ENCODE results near the gene HACD2. TPM values are rescaled to one million over a fixed set of nuclear protein-coding genes. Genes with fewer than 3 reads are reported as not detected.

The HACD2 gene
- polyA plus RNA-seq, 2 of the 4 experiments (the other 2 are of a cell fraction) = 41.8 to 97.7 TPM

DNA sequence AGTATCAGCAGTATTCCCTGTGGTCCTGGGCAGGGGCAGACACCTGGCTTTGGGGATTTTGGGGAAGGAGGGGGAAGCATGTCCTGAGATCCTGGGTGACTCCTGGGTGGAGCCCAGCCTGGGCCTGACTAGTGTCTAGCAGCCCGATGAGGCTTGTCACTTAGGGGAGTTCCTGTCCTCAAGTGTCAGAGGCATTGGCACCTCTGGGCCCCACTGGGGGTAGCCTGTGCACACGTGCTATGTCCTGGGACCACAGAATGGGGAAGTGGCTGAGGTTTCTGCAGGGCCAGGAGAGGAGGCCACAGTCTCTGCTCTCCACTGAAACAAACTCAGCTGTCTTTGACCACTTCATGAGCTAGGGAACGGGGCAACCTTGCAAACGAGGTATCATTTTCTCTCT is 104.4 kb downstream of the HACD2 start:
- H3K4me1 ChIP-seq = no peaks in the 10 kb centered on the region
- ChIA-PET CTCF (interaction anchor here (4.2 to 12.9 kb wide), 2 partner anchors 10 to 153 kb away, joined by 19 to 189 read pairs; no protein-coding TSS in a partner anchor), POLR2A (no interaction called here)
- no peak for DNase-seq (ENCODE audit: low read depth in 1 of 2, low spot score in 1 of 2)
- no peaks in the 10 kb centered on the region for H3K9me3 ChIP-seq
- no peak for FAIRE-seq
- WGBS (ENCODE audit: missing lambda C conversion rate) = 53% methylated on average over 4 of the region's 4 CpGs
- H3K4me3 ChIP-seq = no peak overlapping the region
- no peak overlapping the region for H3K27ac ChIP-seq
- TF ChIP-seq EHF (CRISPR knock-in tag; IDR thresholded peaks at IDR 0.05) (no peak), MAZ (IDR thresholded peaks at IDR 0.05; ENCODE audit: borderline replicate concordance, low read depth, low read length) (no peak), NFE2L2 (conservative IDR thresholded peaks at IDR 0.05; ENCODE audit: low read length) (no peak), CBX8 (IDR thresholded peaks at IDR 0.05) (no peak), PHF8 (IDR thresholded peaks at IDR 0.05; ENCODE audit: borderline replicate concordance, low read depth) (no peak), FOSB (CRISPR knock-in tag; IDR thresholded peaks at IDR 0.05) (no peak), MAFK (IDR thresholded peaks at IDR 0.05; ENCODE audit: partially characterized antibody) (no peak), POLR2A (IDR thresholded peaks at IDR 0.05; ENCODE audit: low read length) (no peak), HDAC2 (IDR thresholded peaks at IDR 0.05) (no peak)
- TF ChIP-seq, protein P1, sequence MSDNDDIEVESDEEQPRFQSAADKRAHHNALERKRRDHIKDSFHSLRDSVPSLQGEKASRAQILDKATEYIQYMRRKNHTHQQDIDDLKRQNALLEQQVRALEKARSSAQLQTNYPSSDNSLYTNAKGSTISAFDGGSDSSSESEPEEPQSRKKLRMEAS (IDR thresholded peaks at IDR 0.05) = no peak
- TF ChIP-seq, protein P2, sequence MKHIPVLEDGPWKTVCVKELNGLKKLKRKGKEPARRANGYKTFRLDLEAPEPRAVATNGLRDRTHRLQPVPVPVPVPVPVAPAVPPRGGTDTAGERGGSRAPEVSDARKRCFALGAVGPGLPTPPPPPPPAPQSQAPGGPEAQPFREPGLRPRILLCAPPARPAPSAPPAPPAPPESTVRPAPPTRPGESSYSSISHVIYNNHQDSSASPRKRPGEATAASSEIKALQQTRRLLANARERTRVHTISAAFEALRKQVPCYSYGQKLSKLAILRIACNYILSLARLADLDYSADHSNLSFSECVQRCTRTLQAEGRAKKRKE (CRISPR knock-in tag; IDR thresholded peaks at IDR 0.05; ENCODE audit: low read depth) = no peak
- TF ChIP-seq, protein P3, sequence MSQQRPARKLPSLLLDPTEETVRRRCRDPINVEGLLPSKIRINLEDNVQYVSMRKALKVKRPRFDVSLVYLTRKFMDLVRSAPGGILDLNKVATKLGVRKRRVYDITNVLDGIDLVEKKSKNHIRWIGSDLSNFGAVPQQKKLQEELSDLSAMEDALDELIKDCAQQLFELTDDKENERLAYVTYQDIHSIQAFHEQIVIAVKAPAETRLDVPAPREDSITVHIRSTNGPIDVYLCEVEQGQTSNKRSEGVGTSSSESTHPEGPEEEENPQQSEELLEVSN (IDR thresholded peaks at IDR 0.05; ENCODE audit: borderline replicate concordance, low read depth) = no peak
- TF ChIP-seq, protein P4, sequence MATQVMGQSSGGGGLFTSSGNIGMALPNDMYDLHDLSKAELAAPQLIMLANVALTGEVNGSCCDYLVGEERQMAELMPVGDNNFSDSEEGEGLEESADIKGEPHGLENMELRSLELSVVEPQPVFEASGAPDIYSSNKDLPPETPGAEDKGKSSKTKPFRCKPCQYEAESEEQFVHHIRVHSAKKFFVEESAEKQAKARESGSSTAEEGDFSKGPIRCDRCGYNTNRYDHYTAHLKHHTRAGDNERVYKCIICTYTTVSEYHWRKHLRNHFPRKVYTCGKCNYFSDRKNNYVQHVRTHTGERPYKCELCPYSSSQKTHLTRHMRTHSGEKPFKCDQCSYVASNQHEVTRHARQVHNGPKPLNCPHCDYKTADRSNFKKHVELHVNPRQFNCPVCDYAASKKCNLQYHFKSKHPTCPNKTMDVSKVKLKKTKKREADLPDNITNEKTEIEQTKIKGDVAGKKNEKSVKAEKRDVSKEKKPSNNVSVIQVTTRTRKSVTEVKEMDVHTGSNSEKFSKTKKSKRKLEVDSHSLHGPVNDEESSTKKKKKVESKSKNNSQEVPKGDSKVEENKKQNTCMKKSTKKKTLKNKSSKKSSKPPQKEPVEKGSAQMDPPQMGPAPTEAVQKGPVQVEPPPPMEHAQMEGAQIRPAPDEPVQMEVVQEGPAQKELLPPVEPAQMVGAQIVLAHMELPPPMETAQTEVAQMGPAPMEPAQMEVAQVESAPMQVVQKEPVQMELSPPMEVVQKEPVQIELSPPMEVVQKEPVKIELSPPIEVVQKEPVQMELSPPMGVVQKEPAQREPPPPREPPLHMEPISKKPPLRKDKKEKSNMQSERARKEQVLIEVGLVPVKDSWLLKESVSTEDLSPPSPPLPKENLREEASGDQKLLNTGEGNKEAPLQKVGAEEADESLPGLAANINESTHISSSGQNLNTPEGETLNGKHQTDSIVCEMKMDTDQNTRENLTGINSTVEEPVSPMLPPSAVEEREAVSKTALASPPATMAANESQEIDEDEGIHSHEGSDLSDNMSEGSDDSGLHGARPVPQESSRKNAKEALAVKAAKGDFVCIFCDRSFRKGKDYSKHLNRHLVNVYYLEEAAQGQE (IDR thresholded peaks at IDR 0.05) = no peak
- no peak overlapping the region for H3K4me2 ChIP-seq
- no peak for ATAC-seq

- CTCF ChIA-PET = interaction anchor here (4.2 to 12.9 kb wide), 2 partner anchors 11 to 153 kb away, joined by 19 to 189 read pairs; no protein-coding TSS in a partner anchor
- H3K9me3 ChIP-seq = no peaks in the 10 kb centered on the region
- H3K27ac ChIP-seq = no peak overlapping the region
- DNase-seq (ENCODE audit: low read depth in 1 of 2, low spot score in 1 of 2) = no peak
- 82% methylated on average over 10 of the region's 10 CpGs for WGBS (ENCODE audit: missing lambda C conversion rate)
- no peaks in the 10 kb centered on the region for H3K4me1 ChIP-seq
- no peak overlapping the region for H3K4me3 ChIP-seq
- no peak for FAIRE-seq
- no peak for TF ChIP-seq NR3C1 (IDR thresholded peaks at IDR 0.05)
- no peak for TF ChIP-seq ESRRA (IDR thresholded peaks at IDR 0.05; ENCODE audit: borderline replicate concordance, low read length)
- TF ChIP-seq ZC3H11A (IDR thresholded peaks at IDR 0.05) = no peak
- no peak for TF ChIP-seq JUN (IDR thresholded peaks at IDR 0.05)
- TF ChIP-seq RCOR1 (IDR thresholded peaks at IDR 0.05; ENCODE audit: low read depth, low read length) = no peak
- TF ChIP-seq ELK1 (IDR thresholded peaks at IDR 0.05; ENCODE audit: low read depth, low read length) = no peak
- no peak for TF ChIP-seq RARB (CRISPR knock-in tag; IDR thresholded peaks at IDR 0.05)
- TF ChIP-seq, protein P1 (IDR thresholded peaks at IDR 0.05) = no peak
- TF ChIP-seq EHF (CRISPR knock-in tag; IDR thresholded peaks at IDR 0.05) = no peak
- TF ChIP-seq KDM1A (IDR thresholded peaks at IDR 0.05; ENCODE audit: low read depth) = no peak
- no peak for TF ChIP-seq SREBF2 (IDR thresholded peaks at IDR 0.05)
- TF ChIP-seq MYC (IDR thresholded peaks at IDR 0.05; ENCODE audit: borderline replicate concordance, low read length) = no peak
- no peak for TF ChIP-seq CBX8 (IDR thresholded peaks at IDR 0.05)
- TF ChIP-seq GATA3 (IDR thresholded peaks at IDR 0.05; ENCODE audit: borderline replicate concordance) = no peak
- no peak for TF ChIP-seq NPAS2 (CRISPR knock-in tag; IDR thresholded peaks at IDR 0.05; ENCODE audit: borderline replicate concordance)
- no peak for TF ChIP-seq RAD21 (conservative IDR thresholded peaks at IDR 0.05 in 1 of 2, IDR thresholded peaks at IDR 0.05 in 1 of 2)
- POLR2A ChIA-PET = no interaction called here
- H3K4me2 ChIP-seq = no peak overlapping the region
- ATAC-seq = no peak
Measured at GRCh38 chr3:123479891-123480290, 105.0 kb downstream of the HACD2 start.

All from A549 (cell line).